Vagina (tissue), 2 donors: ENCODE measurements around the gene ATOH1. TPM values are rescaled to one million over a fixed set of nuclear protein-coding genes. Genes with fewer than 3 reads are reported as not detected.

ENCODE experiments used
- DNase-seq, 2 donors: peaks; one replicate each; pipeline ENCODE4 v3.0.0-alpha.2; 2017; ENCODE audit errors: extremely low spot score in 2 of 2
- H3K27ac ChIP-seq: fragments of 200-600 bp; sonication (generic); one replicate; pipeline ENCODE4 v1.5.1; 2019
- H3K27me3 ChIP-seq: fragments of 200-600 bp; sonication (generic); one replicate; pipeline ENCODE4 v1.5.1; 2019
- H3K36me3 ChIP-seq, 2 donors: fragments of 200-600 bp; sonication (generic); one replicate each; pipeline ENCODE4 v1.5.1; 2017 to 2019
- H3K4me1 ChIP-seq: fragments of 200-600 bp; sonication (generic); one replicate; pipeline ENCODE4 v1.5.1; 2019
- H3K4me3 ChIP-seq, 2 donors: fragments of 200-600 bp; sonication (generic); 1 replicate in 1 of 2; 2 replicates in 1 of 2; pipeline ENCODE4 v1.5.1; 2016 to 2019
- H3K9me3 ChIP-seq: fragments of 200-600 bp; sonication (generic); one replicate; pipeline ENCODE4 v1.5.1; 2019
- CTCF ChIP-seq, 3 experiments: fragments of 450-650 bp in 2 of 3; fragments of 200-600 bp in 1 of 3; sonication (generic) in 1 of 3; IDR thresholded peaks; one replicate each; pipeline ENCODE4 v1.5.1; 2017 to 2019; ENCODE audit warnings: antibody characterized with exemption in 3 of 3, mild to moderate bottlenecking in 2 of 3, moderate library complexity in 2 of 3
- POLR2A ChIP-seq, 2 donors: fragments of 450-650 bp; IDR thresholded peaks; one replicate each; pipeline ENCODE4 v1.6.1; 2017; ENCODE audit warnings: antibody characterized with exemption in 2 of 2, mild to moderate bottlenecking in 2 of 2, moderate library complexity in 2 of 2
- POLR2AphosphoS5 ChIP-seq, 2 donors: sonication (generic); formaldehyde crosslinking; IDR thresholded peaks; one replicate each; pipeline ENCODE4 v1.9.0; 2017; ENCODE audit warnings: antibody characterized with exemption in 2 of 2, mild to moderate bottlenecking in 2 of 2, low read depth in 1 of 2; ENCODE audit not compliant: insufficient read depth in 1 of 2
- intact Hi-C: fragments of 100-400 bp; cut with DNase I; formaldehyde crosslinking; loops from one replicate; pipeline ENCODE4 v1.15.1; 2023
- total RNA-seq: library from RNA; depleted of rRNA; stranded (reverse); fragments of >200 nt; gene quantifications from one replicate; pipeline ENCODE4 v1.2.3, GENCODE V29; 2016

ATOH1 gene
- total RNA-seq, 1 donor from 2014 or later, result not detected

GRCh38 chr4:93852680-93853079 is 24.1 kb downstream of the ATOH1 start:
- H3K27me3 ChIP-seq, result no peaks in the 10 kb centered on the region
- H3K27ac ChIP-seq, result no peak overlapping the region
- H3K4me1 ChIP-seq, result no peaks in the 10 kb centered on the region
- intact Hi-C loops, result no loop called here
- H3K9me3 ChIP-seq, result no peaks in the 10 kb centered on the region
- no peak for DNase-seq
- TF ChIP-seq POLR2A (IDR thresholded peaks at IDR 0.05) (no peak), CTCF (IDR thresholded peaks at IDR 0.05) (no peak), POLR2AphosphoS5 (IDR thresholded peaks at IDR 0.05; ENCODE audit: insufficient read depth in 1 of 2, low read depth in 1 of 2) (no peak)
- no peak overlapping the region for H3K4me3 ChIP-seq
- H3K36me3 ChIP-seq, result no peaks in the 10 kb centered on the region

- intact Hi-C loops, result no loop called here
- H3K36me3 ChIP-seq, result no peaks in the 10 kb centered on the region
- TF ChIP-seq CTCF (IDR thresholded peaks at IDR 0.05) (no peak), POLR2A (IDR thresholded peaks at IDR 0.05) (no peak), POLR2AphosphoS5 (IDR thresholded peaks at IDR 0.05; ENCODE audit: insufficient read depth in 1 of 2, low read depth in 1 of 2) (no peak)
- no peak overlapping the region for H3K27ac ChIP-seq
- no peaks in the 10 kb centered on the region for H3K4me1 ChIP-seq
- DNase-seq, result no peak
- H3K4me3 ChIP-seq, result no peak overlapping the region
- no peaks in the 10 kb centered on the region for H3K9me3 ChIP-seq
- H3K27me3 ChIP-seq, result no peaks in the 10 kb centered on the region
Observed at GRCh38 chr4:93855926-93856325, 27.4 kb downstream of the ATOH1 start.

- DNase-seq, result no peak
- Histone ChIP-seq H3K27ac (no peak overlapping the region), H3K4me1 (no peaks in the 10 kb centered on the region), H3K27me3 (no peaks in the 10 kb centered on the region), H3K4me3 (no peak overlapping the region), H3K9me3 (no peaks in the 10 kb centered on the region), H3K36me3 (no peaks in the 10 kb centered on the region)
- intact Hi-C loops, result no loop called here
- TF ChIP-seq POLR2A (IDR thresholded peaks at IDR 0.05), result no peak
- no peak for TF ChIP-seq CTCF (IDR thresholded peaks at IDR 0.05)
- no peak for TF ChIP-seq POLR2AphosphoS5 (IDR thresholded peaks at IDR 0.05; ENCODE audit: insufficient read depth in 1 of 2, low read depth in 1 of 2)
Observed at GRCh38 chr4:93865650-93866049, 37.1 kb downstream of the ATOH1 start.

GRCh38 chr4:93867416-93868001 is 39.0 kb downstream of the ATOH1 start:
- H3K4me3 ChIP-seq, result no peak overlapping the region
- intact Hi-C loops, result no loop called here
- no peaks in the 10 kb centered on the region for H3K4me1 ChIP-seq
- no peak for TF ChIP-seq POLR2A (IDR thresholded peaks at IDR 0.05)
- no peaks in the 10 kb centered on the region for H3K36me3 ChIP-seq
- no peak overlapping the region for H3K27ac ChIP-seq
- H3K9me3 ChIP-seq, result no peaks in the 10 kb centered on the region
- DNase-seq, result no peak
- H3K27me3 ChIP-seq, result no peaks in the 10 kb centered on the region

- Histone ChIP-seq H3K4me1 (no peaks in the 10 kb centered on the region), H3K9me3 (no peaks in the 10 kb centered on the region), H3K36me3 (no peaks in the 10 kb centered on the region), H3K4me3 (no peak overlapping the region), H3K27ac (no peak overlapping the region), H3K27me3 (no peaks in the 10 kb centered on the region)
- intact Hi-C loops, result no loop called here
- DNase-seq, result no peak
- TF ChIP-seq POLR2AphosphoS5 (IDR thresholded peaks at IDR 0.05; ENCODE audit: insufficient read depth in 1 of 2, low read depth in 1 of 2) (no peak), CTCF (IDR thresholded peaks at IDR 0.05) (no peak), POLR2A (IDR thresholded peaks at IDR 0.05) (no peak)
Observed at GRCh38 chr4:93870876-93871458, 42.4 kb downstream of the ATOH1 start.
